Astrocyte (in vitro differentiated cells and primary cell): Measurements from ENCODE around the gene RHNO1. TPM values are rescaled to one million over a fixed set of nuclear protein-coding genes. Genes with fewer than 3 reads are reported as not detected.

Experiments used
- DNase-seq: peaks from one replicate; pipeline ENCODE4 v3.0.0-alpha.2; 2010; ENCODE audit warnings: low read depth
- FAIRE-seq: peaks from 2 replicates; lab custom pipeline; 2011; peaks lifted over from hg19 to GRCh38; lab: Jason Lieb, UNC
- H2AFZ ChIP-seq: 2 replicates; pipeline ENCODE4 v1.6.0; 2012; ENCODE audit warnings: low read depth, low read length, inconsistent platforms
- H3K27ac ChIP-seq: 2 replicates; pipeline ENCODE4 v1.5.1; 2011; ENCODE audit warnings: low read depth, low read length, inconsistent platforms
- H3K27me3 ChIP-seq: 2 replicates; pipeline ENCODE4 v1.6.0; 2011; ENCODE audit warnings: low read length, inconsistent platforms; ENCODE audit not compliant: insufficient read depth
- H3K36me3 ChIP-seq: 2 replicates; pipeline ENCODE4 v1.5.1; 2011; ENCODE audit warnings: low read length, inconsistent platforms; ENCODE audit not compliant: insufficient read depth
- H3K4me1 ChIP-seq: 2 replicates; pipeline ENCODE4 v1.5.1; 2011; ENCODE audit warnings: low read length, inconsistent platforms; ENCODE audit not compliant: insufficient read depth
- H3K4me2 ChIP-seq: 2 replicates; pipeline ENCODE4 v1.6.0; 2012; ENCODE audit warnings: low read length, inconsistent platforms
- H3K4me3 ChIP-seq: 2 replicates; pipeline ENCODE4 v1.5.1; 2011; ENCODE audit warnings: low read depth, mild to moderate bottlenecking, low read length, inconsistent platforms; ENCODE audit not compliant: insufficient read depth
- H3K79me2 ChIP-seq: 2 replicates; pipeline ENCODE4 v1.6.0; 2012; ENCODE audit warnings: mild to moderate bottlenecking, low read length, inconsistent platforms; ENCODE audit not compliant: insufficient read depth
- H3K9ac ChIP-seq: 2 replicates; pipeline ENCODE4 v1.6.0; 2012; ENCODE audit warnings: mild to moderate bottlenecking, low read length, inconsistent platforms
- H3K9me3 ChIP-seq: 2 replicates; pipeline ENCODE4 v1.5.1; 2012; ENCODE audit warnings: low read depth, mild to moderate bottlenecking, low read length, inconsistent platforms; ENCODE audit not compliant: insufficient read depth
- H4K20me1 ChIP-seq: 2 replicates; pipeline ENCODE4 v1.6.0; 2012; ENCODE audit warnings: low read length, inconsistent platforms; ENCODE audit not compliant: insufficient read depth
- H3K27ac Mint-ChIP-seq: one replicate; pipeline ENCODE4 v1.8.0; 2021; ENCODE audit warnings: mild to moderate bottlenecking, mixed read lengths; ENCODE audit not compliant: unreplicated experiment
- H3K27me3 Mint-ChIP-seq: one replicate; pipeline ENCODE4 v1.8.0; 2021; ENCODE audit warnings: low read depth, mixed read lengths; ENCODE audit not compliant: unreplicated experiment
- H3K36me3 Mint-ChIP-seq: one replicate; pipeline ENCODE4 v1.8.0; 2021; ENCODE audit warnings: low read depth, mixed read lengths; ENCODE audit not compliant: unreplicated experiment
- H3K4me1 Mint-ChIP-seq: one replicate; pipeline ENCODE4 v1.8.0; 2021; ENCODE audit warnings: low read depth, mixed read lengths; ENCODE audit not compliant: unreplicated experiment
- H3K4me3 Mint-ChIP-seq: one replicate; pipeline ENCODE4 v1.8.0; 2021; ENCODE audit warnings: mild to moderate bottlenecking, moderate library complexity, mixed read lengths; ENCODE audit not compliant: unreplicated experiment
- H3K9me3 Mint-ChIP-seq: one replicate; pipeline ENCODE4 v1.8.0; 2021; ENCODE audit warnings: mild to moderate bottlenecking, mixed read lengths; ENCODE audit not compliant: unreplicated experiment
- CTCF ChIP-seq: IDR thresholded peaks from 2 replicates; pipeline ENCODE4 v1.5.1; 2011; ENCODE audit warnings: low read depth, mild to moderate bottlenecking, inconsistent platforms, low read length, moderate library complexity; ENCODE audit not compliant: insufficient read depth
- EZH2 ChIP-seq: IDR thresholded peaks from 2 replicates; pipeline ENCODE4 v1.6.1; 2012; ENCODE audit warnings: mild to moderate bottlenecking, low read length, inconsistent platforms; ENCODE audit not compliant: insufficient read depth
- total RNA-seq: library from RNA; stranded (reverse); gene quantifications from 2 replicates; pipeline ENCODE4 v1.2.1, GENCODE V29; 2021

Gene RHNO1
- total RNA-seq, 1 donor from 2014 or later: 15.0 TPM

GRCh38 chr12:2851931-2852330, 25.1 kb upstream of the RHNO1 start:
- no peak for TF ChIP-seq CTCF
- no peak for TF ChIP-seq EZH2
- H3K4me3 Mint-ChIP-seq: no peak overlapping the region
- Histone ChIP-seq H3K9me3 (no peaks in the 10 kb centered on the region), H3K36me3 (no peaks in the 10 kb centered on the region), H3K27ac (no peak overlapping the region), H3K4me2 (no peak overlapping the region), H3K4me1 (peaks cover 9% of the 10 kb centered on the region), H3K79me2 (no peaks in the 10 kb centered on the region), H3K27me3 (no peaks in the 10 kb centered on the region), H3K4me3 (no peak overlapping the region), H3K9ac (no peak overlapping the region), H2AFZ (no peak overlapping the region), H4K20me1 (no peaks in the 10 kb centered on the region)
- H3K36me3 Mint-ChIP-seq: peaks cover 5% of the 10 kb centered on the region
- no peak overlapping the region for H3K27ac Mint-ChIP-seq
- H3K27me3 Mint-ChIP-seq: no peaks in the 10 kb centered on the region
- no peak for FAIRE-seq
- no peak for DNase-seq
- no peaks in the 10 kb centered on the region for H3K9me3 Mint-ChIP-seq
- H3K4me1 Mint-ChIP-seq: peaks cover 18% of the 10 kb centered on the region

- no peak overlapping the region for H2AFZ ChIP-seq
- peak; percentile 23 for FAIRE-seq
Measured at GRCh38 chr12:2853626-2854025, 23.4 kb upstream of the RHNO1 start.

More at GRCh38 chr12:2853626-2854025, 23.4 kb upstream of the RHNO1 start:
- H3K36me3 Mint-ChIP-seq: peaks cover 5% of the 10 kb centered on the region
- Histone ChIP-seq H3K4me1 (peaks cover 9% of the 10 kb centered on the region), H3K9ac (no peak overlapping the region), H3K4me3 (no peak overlapping the region), H3K9me3 (no peaks in the 10 kb centered on the region), H3K27ac (no peak overlapping the region), H3K27me3 (no peaks in the 10 kb centered on the region), H3K36me3 (no peaks in the 10 kb centered on the region), H3K79me2 (no peaks in the 10 kb centered on the region), H3K4me2 (no peak overlapping the region), H4K20me1 (no peaks in the 10 kb centered on the region)
- H3K9me3 Mint-ChIP-seq: no peaks in the 10 kb centered on the region
- H3K4me1 Mint-ChIP-seq: peaks cover 15% of the 10 kb centered on the region
- TF ChIP-seq EZH2 (no peak), CTCF (peak; percentile 79)
- DNase-seq: peak; percentile 49
- H3K27me3 Mint-ChIP-seq: peaks cover 1% of the 10 kb centered on the region
- peak overlapping the region; percentile 16 for H3K4me3 Mint-ChIP-seq
- no peak overlapping the region for H3K27ac Mint-ChIP-seq
